AG09319 (cell line): Measurements from ENCODE around the gene PGBD5.

Experiments
- DNase-seq: peaks from one replicate; pipeline ENCODE4 v3.0.0-alpha.2; 2010; ENCODE audit warnings: low read depth; ENCODE audit errors: extremely low read depth
- CTCF ChIP-seq: IDR thresholded peaks from 2 replicates; pipeline ENCODE4 v1.5.1; 2011; ENCODE audit warnings: low read depth, mild to moderate bottlenecking, inconsistent platforms, low read length, moderate library complexity

PGBD5 gene

GRCh38 chr1:230387876-230388275, 38.3 kb downstream of the PGBD5 start:
- DNase-seq = no peak
- no peak for TF ChIP-seq CTCF

- no peak for DNase-seq
- no peak for TF ChIP-seq CTCF
Observed at GRCh38 chr1:230387296-230387695, 38.8 kb downstream of the PGBD5 start.

GRCh38 chr1:230386637-230387262, 39.4 kb downstream of the PGBD5 start:
- DNase-seq = no peak
- no peak for TF ChIP-seq CTCF

- no peak for TF ChIP-seq CTCF
- no peak for DNase-seq
Observed at GRCh38 chr1:230385930-230386329, 40.2 kb downstream of the PGBD5 start.

- no peak for DNase-seq
- no peak for TF ChIP-seq CTCF
Observed at GRCh38 chr1:230385158-230385450, 41.0 kb downstream of the PGBD5 start.

- DNase-seq = no peak
- no peak for TF ChIP-seq CTCF
Observed at GRCh38 chr1:230384380-230385157, 41.6 kb downstream of the PGBD5 start.

GRCh38 chr1:230383425-230383824, 42.7 kb downstream of the PGBD5 start:
- TF ChIP-seq CTCF = no peak
- DNase-seq = no peak
